Keratinocyte (primary cell): ENCODE data around the gene HP1BP3. TPM values are rescaled to one million over a fixed set of nuclear protein-coding genes. Genes with fewer than 3 reads are reported as not detected.

Experiments used
- DNase-seq: peaks from one replicate; pipeline ENCODE4 v3.0.0-alpha.2; 2011; ENCODE audit warnings: low read depth, missing footprints, low spot score
- FAIRE-seq: peaks from 2 replicates; lab custom pipeline; 2011; peaks lifted over from hg19 to GRCh38; lab: Jason Lieb, UNC
- H2AFZ ChIP-seq: 2 replicates; pipeline ENCODE4 v1.6.0; 2012; ENCODE audit warnings: low read length, control low read depth, inconsistent platforms; ENCODE audit not compliant: control insufficient read depth
- H3K27ac ChIP-seq: 2 replicates; pipeline ENCODE4 v1.5.1; 2011; ENCODE audit warnings: low read length; ENCODE audit not compliant: control insufficient read depth, insufficient read depth
- H3K27me3 ChIP-seq: 3 replicates; pipeline ENCODE4 v1.6.0; 2011; ENCODE audit warnings: low read length; ENCODE audit not compliant: control insufficient read depth, insufficient read depth; ENCODE audit errors: extremely low read depth
- H3K36me3 ChIP-seq, 2 experiments: 2 replicates in 1 of 2; 3 replicates in 1 of 2; pipeline ENCODE4 v1.5.1; 2011; ENCODE audit warnings: low read length in 2 of 2, mild to moderate bottlenecking in 1 of 2; ENCODE audit not compliant: control insufficient read depth in 2 of 2, insufficient read depth in 2 of 2; ENCODE audit errors: extremely low read depth in 1 of 2
- H3K4me1 ChIP-seq: 3 replicates; pipeline ENCODE4 v1.5.1; 2011; ENCODE audit warnings: low read length; ENCODE audit not compliant: control insufficient read depth, insufficient read depth; ENCODE audit errors: extremely low read depth
- H3K4me2 ChIP-seq: 3 replicates; pipeline ENCODE4 v1.6.0; 2011; ENCODE audit warnings: low read depth, low read length; ENCODE audit not compliant: control insufficient read depth, insufficient read depth; ENCODE audit errors: extremely low read depth
- H3K4me3 ChIP-seq, 3 experiments: fragments of 200-600 bp in 1 of 3; sonication (generic) in 1 of 3; 2 replicates in 2 of 3; 3 replicates in 1 of 3; pipeline ENCODE4 v1.5.1; 2011 to 2016; ENCODE audit warnings: low read length in 3 of 3, mild to moderate bottlenecking in 3 of 3, control low read depth in 2 of 3, inconsistent platforms in 1 of 3, low read depth in 1 of 3, mixed read lengths in 1 of 3, mixed run types in 1 of 3, moderate library complexity in 1 of 3; ENCODE audit not compliant: control insufficient read depth in 2 of 3, insufficient read depth in 2 of 3; ENCODE audit errors: extremely low read depth in 1 of 3
- H3K79me2 ChIP-seq: 2 replicates; pipeline ENCODE4 v1.6.0; 2012; ENCODE audit warnings: low read length; ENCODE audit not compliant: control insufficient read depth, insufficient read depth
- H3K9ac ChIP-seq: 3 replicates; pipeline ENCODE4 v1.6.0; 2011; ENCODE audit warnings: low read length; ENCODE audit not compliant: control insufficient read depth, insufficient read depth; ENCODE audit errors: extremely low read depth
- H3K9me1 ChIP-seq: 3 replicates; pipeline ENCODE4 v1.6.0; 2011; ENCODE audit warnings: low read length; ENCODE audit not compliant: control insufficient read depth, insufficient read depth; ENCODE audit errors: extremely low read depth
- H3K9me3 ChIP-seq: 2 replicates; pipeline ENCODE4 v1.5.1; 2012; ENCODE audit warnings: low read depth, low read length; ENCODE audit not compliant: control insufficient read depth
- H4K20me1 ChIP-seq: 3 replicates; pipeline ENCODE4 v1.6.0; 2011; ENCODE audit warnings: low read length; ENCODE audit not compliant: control insufficient read depth, insufficient read depth; ENCODE audit errors: extremely low read depth
- CTCF ChIP-seq, 3 experiments: IDR thresholded peaks in 1 of 3; conservative IDR thresholded peaks in 1 of 3; optimal IDR thresholded peaks in 1 of 3; 2 replicates in 2 of 3; 3 replicates in 1 of 3; pipeline versions ENCODE3 to v1.5.1; 2011; ENCODE audit warnings: low read length in 3 of 3, mild to moderate bottlenecking in 3 of 3, moderate library complexity in 2 of 3, control low read depth in 1 of 3, inconsistent platforms in 1 of 3; ENCODE audit not compliant: insufficient read depth in 2 of 3; ENCODE audit errors: extremely low read depth in 1 of 3
- EZH2 ChIP-seq: IDR thresholded peaks from one replicate; pipeline ENCODE4 v1.6.1; 2012; ENCODE audit warnings: inconsistent platforms, mild to moderate bottlenecking, low read length, moderate library complexity
- dilution Hi-C: fragments of 300-500 bp; cut with MboI; formaldehyde crosslinking; loops from one replicate; pipeline ENCODE4 v1.7.0; 2020; ENCODE audit warnings: low sequenced_read_pairs; ENCODE audit not compliant: extremely low pct_ligation_motif_present
- polyA plus RNA-seq, 5 experiments: library from polyadenylated mRNA; depleted of rRNA in 3 of 5; stranded (reverse) in 3 of 5; stranded (forward) in 1 of 5; unstranded in 1 of 5; fragments of >200 nt; gene quantifications; 1 replicate in 1 of 5; 2 replicates in 3 of 5; 3 replicates in 1 of 5; pipeline versions ENCODE4 v1.2.1 to v1.2.3, GENCODE V29; 2011 to 2012; ENCODE audit warnings: missing spikeins in 2 of 5, low read depth in 1 of 5, low replicate concordance in 1 of 5

Gene HP1BP3
- polyA plus RNA-seq, 1 donor (not counting 4 experiments of a cell fraction or from before 2014, with no cell fraction given), result 148 TPM

- Histone ChIP-seq H4K20me1 (no peaks in the 10 kb centered on the region), H3K79me2 (no peaks in the 10 kb centered on the region), H3K4me1 (no peaks in the 10 kb centered on the region), H3K9me1 (no peaks in the 10 kb centered on the region), H3K27ac (no peak overlapping the region), H3K9me3 (no peaks in the 10 kb centered on the region), H3K4me2 (no peak overlapping the region), H3K4me3 (no peak overlapping the region), H2AFZ (no peak overlapping the region), H3K36me3 (no peaks in the 10 kb centered on the region), H3K9ac (no peak overlapping the region), H3K27me3 (no peaks in the 10 kb centered on the region)
- DNase-seq (no peak), FAIRE-seq (no peak)
- TF ChIP-seq EZH2, result no peak
- no peak for TF ChIP-seq CTCF (optimal IDR thresholded peaks at IDR 0.05 in 1 of 3, IDR thresholded peaks at IDR 0.05 in 1 of 3, conservative IDR thresholded peaks at IDR 0.05 in 1 of 3; ENCODE audit: extremely low read depth in 1 of 3, insufficient read depth in 2 of 3, low read length in 3 of 3)
- dilution Hi-C loops, result no loop called here
These were observed 6.1 kb upstream of the HP1BP3 start for GRCh38 chr1:20793236-20793635.

GRCh38 chr1:20792196-20792595, 5.1 kb upstream of the HP1BP3 start:
- dilution Hi-C loops, result no loop called here
- H3K9me1 ChIP-seq, result no peaks in the 10 kb centered on the region
- TF ChIP-seq EZH2 (no peak), CTCF (optimal IDR thresholded peaks at IDR 0.05 in 1 of 3, IDR thresholded peaks at IDR 0.05 in 1 of 3, conservative IDR thresholded peaks at IDR 0.05 in 1 of 3; ENCODE audit: extremely low read depth in 1 of 3, insufficient read depth in 2 of 3, low read length in 3 of 3) (no peak)
- no peak for FAIRE-seq
- no peaks in the 10 kb centered on the region for H3K27me3 ChIP-seq
- H4K20me1 ChIP-seq, result no peaks in the 10 kb centered on the region
- H3K4me3 ChIP-seq, result no peak overlapping the region
- H3K79me2 ChIP-seq, result no peaks in the 10 kb centered on the region
- peaks cover 8% of the 10 kb centered on the region for H3K4me1 ChIP-seq
- no peak overlapping the region for H3K27ac ChIP-seq
- H3K9ac ChIP-seq, result no peak overlapping the region
- no peaks in the 10 kb centered on the region for H3K9me3 ChIP-seq
- H3K4me2 ChIP-seq, result no peak overlapping the region
- no peaks in the 10 kb centered on the region for H3K36me3 ChIP-seq
- no peak for DNase-seq
- no peak overlapping the region for H2AFZ ChIP-seq
